Heart left ventricle (tissue), 16 donors: Measurements from ENCODE around the gene CYB5B. TPM values are rescaled to one million over a fixed set of nuclear protein-coding genes. Genes with fewer than 3 reads are reported as not detected.

Source experiments
- ATAC-seq, 4 donors: fragments of 200-7000 bp; cut with Tn5 transposase; one replicate each; pipeline ENCODE4 v1.9.1; 2020 to 2022; ENCODE audit warnings: moderate library complexity in 4 of 4, mild to moderate bottlenecking in 3 of 4, moderate number of reproducible peaks in 1 of 4
- DNase-seq, 5 donors: peaks; one replicate each; pipeline ENCODE4 v3.0.0-alpha.2; 2020
- H3K27ac ChIP-seq, 12 donors: fragments of 200-600 bp; sonication (generic) in 4 of 12; one replicate each; pipeline versions ENCODE4 v1.5.0 to v1.8.0; 2016 to 2022; ENCODE audit warnings: mild to moderate bottlenecking in 2 of 12
- H3K27me3 ChIP-seq, 9 donors: fragments of 200-600 bp; sonication (generic) in 2 of 9; one replicate each; pipeline versions ENCODE4 v1.5.1 to v1.8.0; 2016 to 2022; ENCODE audit warnings: mild to moderate bottlenecking in 3 of 9
- H3K36me3 ChIP-seq, 9 donors: fragments of 200-600 bp; sonication (generic) in 2 of 9; one replicate each; pipeline versions ENCODE4 v1.5.0 to v1.8.0; 2018 to 2022; ENCODE audit warnings: mild to moderate bottlenecking in 2 of 9
- H3K4me1 ChIP-seq, 12 donors: fragments of 200-600 bp; sonication (generic) in 4 of 12; one replicate each; pipeline versions ENCODE4 v1.5.0 to v1.8.0; 2016 to 2022; ENCODE audit warnings: mild to moderate bottlenecking in 3 of 12
- H3K4me3 ChIP-seq, 12 donors: fragments of 200-600 bp; sonication (generic) in 4 of 12; one replicate each; pipeline versions ENCODE4 v1.5.0 to v1.8.0; 2017 to 2022; ENCODE audit warnings: mild to moderate bottlenecking in 9 of 12, moderate library complexity in 4 of 12
- H3K9me3 ChIP-seq, 12 donors: fragments of 200-600 bp; sonication (generic) in 4 of 12; one replicate each; pipeline versions ENCODE4 v1.5.0 to v1.8.0; 2016 to 2022; ENCODE audit warnings: mild to moderate bottlenecking in 1 of 12
- CTCF ChIP-seq, 12 donors: fragments of 200-600 bp; sonication (generic) in 4 of 12; IDR thresholded peaks; one replicate each; pipeline versions ENCODE4 v1.5.0 to v1.8.0; 2018 to 2022; ENCODE audit warnings: antibody characterized with exemption in 12 of 12, mild to moderate bottlenecking in 5 of 12
- POLR2A ChIP-seq, 2 donors: fragments of 450-650 bp; IDR thresholded peaks; one replicate each; pipeline ENCODE4 v1.6.1; 2017; ENCODE audit warnings: antibody characterized with exemption in 2 of 2, mild to moderate bottlenecking in 2 of 2, moderate library complexity in 2 of 2
- WGBS, 4 donors: extraction: QIAGEN DNeasy Blood & Tissue Kit in 2 of 4; methylation state at CpG; one replicate each; pipeline versions ENCODE4 v1.1.5 to v1.1.7; 2013 to 2018; 5-methylcytosine and 5-hydroxymethylcytosine counted together
- intact Hi-C, 10 donors: fragments of 100-400 bp; cut with DNase I; formaldehyde crosslinking; loops; one replicate each; pipeline versions ENCODE4 v1.11.1 to v1.14.2; 2022
- polyA plus RNA-seq, 2 donors: library from polyadenylated mRNA; stranded (reverse); fragments of 200-250 nt; gene quantifications; one replicate each; pipeline ENCODE4 v1.2.3, GENCODE V29; 2013
- total RNA-seq, 9 donors: library from RNA; depleted of rRNA in 2 of 9; stranded (reverse); fragments of >200 nt in 2 of 9; fragmentation: NEBNext Ultra II Directional in 3 of 9; extraction: Animal tissue kit (Norgen Biotek cat#: 25700) in 3 of 9; gene quantifications; one replicate each; pipeline versions ENCODE4 v1.1.0 to v1.2.4, GENCODE V29; 2016 to 2023
- donor health status: ischemic (EF 13 %, LVEDD 7.1; RV severe dilation, severe dysfunction).
- donor health status: healthy with polysubstance abuse.
- donor health status: DM: no; HTN: yes; CAD: no.
- donor health status: DM: no; HTN: no; CAD: no.
- donor health status: ischemic (EF 25% LVEDD 6.9; RV normal size, moderate dysfunction).
- donor health status: ischemic (EF 25% LVEDD 5.7; RV mildly dilated, moderate dysfunction).
- donor health status: healthy.
- donor health status: DM: yes; HTN: yes; CAD: no.
- donor health status: ischemic (EF 35%, LVEDD 5.7; RV mildly dilated, moderate dysfunction).
- donor health status: nonischemic (EF 11% LVEDD 7.7; RV severe dilation, severe dysfunction).
- donor health status: DM: yes; HTN: yes; CAD: no.
- donor health status: PGD.
- donor health status: ischemic (EF 29% LVEDD 5.4; RV normal size, mild dysfunction).
- donor health status: nonischemic (EF 23%, LVEDD 6.1; RV moderate dilation, normal function).

Gene CYB5B
- total and polyA plus RNA-seq, 11 donors, result 31.1 to 89.2 (median 65.0) TPM

GRCh38 chr16:69463876-69464275, 39.5 kb downstream of the CYB5B start:
- H3K36me3 ChIP-seq, result peaks cover 0 to 64% (median 44%) of the 10 kb centered on the region in 9 donors
- no peak overlapping the region for H3K4me3 ChIP-seq
- DNase-seq, result no peak
- H3K4me1 ChIP-seq, result peaks cover 0 to 14% (median 0%) of the 10 kb centered on the region in 12 donors
- no peak for ATAC-seq
- intact Hi-C loops, result loop anchor here in 2 of 10 donors (10.0 kb wide), 2 partner anchors 59 to 69 kb away; no protein-coding TSS in a partner anchor
- H3K27me3 ChIP-seq, result peaks cover 0 to 18% (median 0%) of the 10 kb centered on the region in 9 donors
- TF ChIP-seq CTCF (IDR thresholded peaks at IDR 0.05) (no peak), POLR2A (IDR thresholded peaks at IDR 0.05) (no peak)
- no peak overlapping the region for H3K27ac ChIP-seq
- no peaks in the 10 kb centered on the region for H3K9me3 ChIP-seq

GRCh38 chr16:69465083-69465721, 40.8 kb downstream of the CYB5B start:
- intact Hi-C loops, result loop anchor here in 2 of 10 donors (10.0 kb wide), 2 partner anchors 60 to 70 kb away; no protein-coding TSS in a partner anchor
- no peak for ATAC-seq
- 70 to 74% (median 72%) methylated on average over 5 to 6 of the region's 6 CpGs for WGBS, 4 donors
- H3K27ac ChIP-seq, result no peak overlapping the region
- H3K27me3 ChIP-seq, result peaks cover 0 to 18% (median 0%) of the 10 kb centered on the region in 9 donors
- DNase-seq, result no peak
- H3K36me3 ChIP-seq, result peaks cover 0 to 50% (median 32%) of the 10 kb centered on the region in 9 donors
- H3K9me3 ChIP-seq, result no peaks in the 10 kb centered on the region
- H3K4me3 ChIP-seq, result no peak overlapping the region
- H3K4me1 ChIP-seq, result peaks cover 0 to 22% (median 2%) of the 10 kb centered on the region in 12 donors
- no peak for TF ChIP-seq POLR2A (IDR thresholded peaks at IDR 0.05)
- no peak for TF ChIP-seq CTCF (IDR thresholded peaks at IDR 0.05)

GRCh38 chr16:69465881-69466280, 41.5 kb downstream of the CYB5B start:
- Histone ChIP-seq H3K36me3 (peaks cover 0 to 43% (median 25%) of the 10 kb centered on the region in 9 donors), H3K27ac (no peak overlapping the region), H3K4me3 (no peak overlapping the region), H3K9me3 (no peaks in the 10 kb centered on the region), H3K27me3 (peaks cover 0 to 18% (median 0%) of the 10 kb centered on the region in 9 donors), H3K4me1 (peaks cover 0 to 25% (median 2%) of the 10 kb centered on the region in 12 donors)
- intact Hi-C loops, result loop anchor here in 2 of 10 donors (10.0 kb wide), 2 partner anchors 61 to 71 kb away; no protein-coding TSS in a partner anchor
- 88 to 94% (median 90%) methylated on average over 6 of the region's 6 CpGs for WGBS, 4 donors
- TF ChIP-seq CTCF (IDR thresholded peaks at IDR 0.05) (no peak), POLR2A (IDR thresholded peaks at IDR 0.05) (no peak)
- DNase-seq (no peak), ATAC-seq (no peak)

- intact Hi-C loops, result loop anchor here in 2 of 10 donors (10.0 kb wide), 2 partner anchors 62 to 72 kb away; no protein-coding TSS in a partner anchor
- DNase-seq (no peak), ATAC-seq (no peak)
- Histone ChIP-seq H3K27me3 (peaks cover 0 to 18% (median 0%) of the 10 kb centered on the region in 9 donors), H3K9me3 (no peaks in the 10 kb centered on the region), H3K27ac (no peak overlapping the region), H3K4me3 (no peak overlapping the region), H3K36me3 (peaks cover 0 to 37% (median 21%) of the 10 kb centered on the region in 9 donors), H3K4me1 (peaks cover 0 to 25% (median 2%) of the 10 kb centered on the region in 12 donors)
- TF ChIP-seq CTCF (IDR thresholded peaks at IDR 0.05) (no peak), POLR2A (IDR thresholded peaks at IDR 0.05) (no peak)
- WGBS, 4 donors, result 60 to 75% (median 66%) methylated on average over 2 of the region's 2 CpGs
Observed at GRCh38 chr16:69466547-69466946, 42.1 kb downstream of the CYB5B start.
